ENCODE results near the gene ACBD6. TPM values are rescaled to one million over a fixed set of nuclear protein-coding genes. Genes with fewer than 3 reads are reported as not detected.

ACBD6 gene
- total and polyA plus RNA-seq, 2 experiments from 2014 or later: 36.3 to 45.8 TPM

- no peaks in the 10 kb centered on the region for H3K4me1 ChIP-seq (ENCODE audit: insufficient read depth)
- no peak for DNase-seq (ENCODE audit: low spot score)
- no peak overlapping the region for H3K4me3 ChIP-seq
- no peaks in the 10 kb centered on the region for H4K20me1 ChIP-seq (ENCODE audit: insufficient read depth, poor library complexity, severe bottlenecking)
- peaks cover 16% of the 10 kb centered on the region for H3K9me3 ChIP-seq (ENCODE audit: low read depth)
- H3K36me3 ChIP-seq (replicated peaks; ENCODE audit: insufficient read depth, low read depth): no peaks in the 10 kb centered on the region
- H3K79me2 ChIP-seq: peaks cover 27% of the 10 kb centered on the region
- no peak overlapping the region for H2AFZ ChIP-seq
- no peak overlapping the region for H3K27ac ChIP-seq
- TF ChIP-seq CTCF (IDR thresholded peaks at IDR 0.05; ENCODE audit: poor library complexity): no peak
- no peak for TF ChIP-seq EZH2 (IDR thresholded peaks at IDR 0.05; ENCODE audit: borderline replicate concordance)
- no peak for TF ChIP-seq EZH2phosphoT487 (IDR thresholded peaks at IDR 0.05; ENCODE audit: low read depth, severe bottlenecking, unreplicated experiment)
- no peaks in the 10 kb centered on the region for H3K9me2 ChIP-seq (replicated peaks; ENCODE audit: insufficient read depth)
- no peaks in the 10 kb centered on the region for H3K27me3 ChIP-seq
- WGBS (ENCODE audit: low lambda C conversion rate, missing lambda C conversion rate): 95% methylated on average over 4 of the region's 4 CpGs
- H3K4me2 ChIP-seq: no peak overlapping the region
Measured at GRCh38 chr1:180386745-180387367, 115.5 kb downstream of the ACBD6 start.

GRCh38 chr1:180385144-180385543 lies 117.2 kb downstream of the ACBD6 start:
- Histone ChIP-seq H3K9me2 (replicated peaks; ENCODE audit: insufficient read depth) (no peaks in the 10 kb centered on the region), H3K9me3 (ENCODE audit: low read depth) (peaks cover 27% of the 10 kb centered on the region), H3K27me3 (no peaks in the 10 kb centered on the region), H3K36me3 (replicated peaks; ENCODE audit: insufficient read depth, low read depth) (no peaks in the 10 kb centered on the region), H3K27ac (no peak overlapping the region), H3K4me3 (no peak overlapping the region), H3K4me2 (no peak overlapping the region), H2AFZ (no peak overlapping the region), H4K20me1 (ENCODE audit: insufficient read depth, poor library complexity, severe bottlenecking) (no peaks in the 10 kb centered on the region), H3K4me1 (ENCODE audit: insufficient read depth) (no peaks in the 10 kb centered on the region), H3K79me2 (peaks cover 40% of the 10 kb centered on the region)
- DNase-seq (ENCODE audit: low spot score): no peak
- TF ChIP-seq EZH2phosphoT487 (IDR thresholded peaks at IDR 0.05; ENCODE audit: low read depth, severe bottlenecking, unreplicated experiment): no peak
- TF ChIP-seq CTCF (IDR thresholded peaks at IDR 0.05; ENCODE audit: poor library complexity): no peak
- TF ChIP-seq EZH2 (IDR thresholded peaks at IDR 0.05; ENCODE audit: borderline replicate concordance): no peak

DNA sequence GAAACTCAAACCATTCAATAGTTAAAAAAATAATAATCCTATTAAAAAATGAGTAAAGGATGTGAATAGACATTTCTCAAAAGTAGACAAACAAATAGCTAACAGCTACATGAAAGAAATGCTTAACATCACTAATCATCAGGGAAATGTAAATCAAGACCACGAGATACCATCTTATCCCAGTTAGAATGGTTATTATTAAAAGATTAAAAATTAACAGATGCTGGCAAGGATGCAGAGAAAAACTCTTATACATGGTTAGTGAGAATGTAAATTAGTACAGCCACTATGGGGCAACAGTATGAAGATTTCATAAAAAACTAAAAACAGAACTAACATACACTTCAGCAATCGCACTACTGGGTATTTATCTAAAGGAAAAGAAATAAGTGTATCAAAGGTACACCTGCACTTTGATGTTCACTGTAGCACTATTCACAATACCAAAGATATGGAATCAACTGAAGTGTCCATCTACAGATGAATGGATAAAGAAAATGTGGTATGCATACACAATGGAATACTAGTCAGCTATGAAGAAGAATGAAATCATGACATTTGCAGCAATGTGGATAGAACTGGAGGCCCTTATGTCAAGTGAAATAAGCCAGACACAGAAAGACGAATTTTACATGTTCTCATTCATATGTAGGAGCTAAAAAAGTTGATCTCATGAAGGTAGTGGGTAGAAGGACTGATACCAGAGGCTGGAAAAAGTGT lies 117.9 kb downstream of the ACBD6 start:
- TF ChIP-seq CTCF (IDR thresholded peaks at IDR 0.05; ENCODE audit: poor library complexity): no peak
- TF ChIP-seq EZH2phosphoT487 (IDR thresholded peaks at IDR 0.05; ENCODE audit: low read depth, severe bottlenecking, unreplicated experiment): no peak
- no peak for TF ChIP-seq EZH2 (IDR thresholded peaks at IDR 0.05; ENCODE audit: borderline replicate concordance)
- peaks cover 32% of the 10 kb centered on the region for H3K9me3 ChIP-seq (ENCODE audit: low read depth)
- H2AFZ ChIP-seq: no peak overlapping the region
- DNase-seq (ENCODE audit: low spot score): no peak
- no peaks in the 10 kb centered on the region for H3K9me2 ChIP-seq (replicated peaks; ENCODE audit: insufficient read depth)
- no peaks in the 10 kb centered on the region for H3K36me3 ChIP-seq (replicated peaks; ENCODE audit: insufficient read depth, low read depth)
- 97% methylated on average over 3 of the region's 3 CpGs for WGBS (ENCODE audit: low lambda C conversion rate, missing lambda C conversion rate)
- H4K20me1 ChIP-seq (ENCODE audit: insufficient read depth, poor library complexity, severe bottlenecking): no peaks in the 10 kb centered on the region
- peaks cover 44% of the 10 kb centered on the region for H3K79me2 ChIP-seq
- H3K27me3 ChIP-seq: no peaks in the 10 kb centered on the region
- no peak overlapping the region for H3K4me3 ChIP-seq
- H3K27ac ChIP-seq: no peak overlapping the region
- no peak overlapping the region for H3K4me2 ChIP-seq
- H3K4me1 ChIP-seq (ENCODE audit: insufficient read depth): no peaks in the 10 kb centered on the region

All from hepatocyte (in vitro differentiated cells).